Activated gamma-delta T cell treated with anti-CD3 and anti-CD28 coated beads, Interleukin-2, amount 50 U/mL, for 16 hours (primary cell): ENCODE results near the gene EEFSEC.

Experiments
- DNase-seq: peaks from one replicate; pipeline ENCODE4 v3.0.0-alpha.2; 2020; ENCODE audit warnings: low read depth

Gene EEFSEC

GRCh38 chr3:128448491-128448890 lies 295.2 kb downstream of the EEFSEC start:
- no peak for DNase-seq

GRCh38 chr3:128449111-128449638 lies 295.9 kb downstream of the EEFSEC start:
- DNase-seq, result no peak

DNA sequence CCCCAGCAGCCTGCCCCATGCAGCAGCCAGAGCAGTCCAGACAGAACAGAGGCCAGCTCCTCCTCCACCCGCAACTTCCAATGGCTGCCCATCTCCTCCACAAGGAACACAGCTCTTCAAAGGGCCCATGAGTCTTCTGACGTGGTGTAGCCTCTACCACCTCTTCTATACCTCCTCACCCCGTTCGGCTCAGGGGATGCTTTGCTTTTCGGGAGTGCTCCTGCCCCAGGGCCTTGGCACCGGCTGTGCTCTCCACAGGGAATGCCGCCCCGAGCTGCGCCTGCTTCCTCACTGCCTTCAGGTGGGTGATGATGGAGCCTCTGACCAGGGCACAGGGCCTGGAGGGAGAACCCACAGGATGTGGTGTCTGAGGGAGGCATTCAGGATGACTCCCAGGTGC lies 298.8 kb downstream of the EEFSEC start:
- DNase-seq, result no peak

- DNase-seq, result no peak
Observed at GRCh38 chr3:128452678-128453275, 299.5 kb downstream of the EEFSEC start.

DNA sequence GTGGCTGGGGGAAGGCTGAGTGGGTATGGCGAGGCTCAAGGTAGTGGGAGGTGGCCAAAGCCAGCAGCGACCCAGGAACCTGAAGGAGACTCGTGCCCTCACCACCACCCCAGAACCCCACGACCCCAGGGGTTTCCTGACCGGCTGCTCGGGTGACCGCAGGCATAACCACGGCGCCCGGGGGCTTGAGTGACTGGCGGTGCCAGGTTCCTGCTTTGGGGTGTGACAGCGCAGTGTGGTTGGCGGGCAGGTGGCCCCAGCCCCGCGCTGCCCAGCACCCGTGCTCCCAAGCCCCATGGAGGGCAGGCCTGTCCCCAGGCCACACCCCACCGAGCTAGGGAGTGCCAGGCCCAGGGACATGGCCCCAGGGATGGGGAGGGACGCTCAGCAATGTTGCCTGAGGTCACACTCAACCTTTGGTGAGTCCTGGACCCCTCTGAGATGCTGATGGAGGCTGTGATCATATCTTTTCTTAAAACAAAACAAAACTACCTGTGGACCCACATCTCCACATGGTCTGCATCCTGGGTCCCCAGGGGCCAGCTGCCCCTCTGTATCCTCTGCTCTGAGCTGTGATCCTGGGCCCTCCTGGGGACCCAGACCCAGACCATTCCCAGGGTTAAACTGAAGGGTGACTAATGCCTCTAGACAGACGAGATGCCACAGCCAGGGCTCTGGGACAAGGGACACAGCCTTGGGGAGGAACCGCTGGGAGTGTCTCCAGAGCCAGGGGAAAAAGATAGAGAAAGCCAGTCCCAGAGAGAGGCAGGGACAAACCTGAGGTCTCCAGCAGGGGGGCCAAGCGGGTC lies 300.4 kb downstream of the EEFSEC start:
- no peak for DNase-seq

DNA sequence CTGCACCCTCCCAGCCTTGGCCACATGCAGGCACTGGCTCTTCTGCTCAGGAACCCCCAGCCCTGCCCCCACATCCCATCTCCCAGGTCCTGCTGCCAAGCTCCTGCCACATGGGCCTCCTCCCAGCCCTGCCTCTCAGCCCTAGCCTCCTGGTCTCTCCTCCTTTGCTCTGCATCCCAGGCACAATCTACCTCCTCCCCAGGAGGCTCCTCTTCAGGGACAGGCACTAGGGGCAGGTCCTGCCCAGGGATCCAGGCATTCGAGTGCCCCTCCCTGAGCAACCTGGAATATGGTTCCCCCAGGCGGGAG lies 301.0 kb downstream of the EEFSEC start:
- no peak for DNase-seq

- no peak for DNase-seq
Observed at GRCh38 chr3:128455116-128455515, 301.8 kb downstream of the EEFSEC start.

DNA sequence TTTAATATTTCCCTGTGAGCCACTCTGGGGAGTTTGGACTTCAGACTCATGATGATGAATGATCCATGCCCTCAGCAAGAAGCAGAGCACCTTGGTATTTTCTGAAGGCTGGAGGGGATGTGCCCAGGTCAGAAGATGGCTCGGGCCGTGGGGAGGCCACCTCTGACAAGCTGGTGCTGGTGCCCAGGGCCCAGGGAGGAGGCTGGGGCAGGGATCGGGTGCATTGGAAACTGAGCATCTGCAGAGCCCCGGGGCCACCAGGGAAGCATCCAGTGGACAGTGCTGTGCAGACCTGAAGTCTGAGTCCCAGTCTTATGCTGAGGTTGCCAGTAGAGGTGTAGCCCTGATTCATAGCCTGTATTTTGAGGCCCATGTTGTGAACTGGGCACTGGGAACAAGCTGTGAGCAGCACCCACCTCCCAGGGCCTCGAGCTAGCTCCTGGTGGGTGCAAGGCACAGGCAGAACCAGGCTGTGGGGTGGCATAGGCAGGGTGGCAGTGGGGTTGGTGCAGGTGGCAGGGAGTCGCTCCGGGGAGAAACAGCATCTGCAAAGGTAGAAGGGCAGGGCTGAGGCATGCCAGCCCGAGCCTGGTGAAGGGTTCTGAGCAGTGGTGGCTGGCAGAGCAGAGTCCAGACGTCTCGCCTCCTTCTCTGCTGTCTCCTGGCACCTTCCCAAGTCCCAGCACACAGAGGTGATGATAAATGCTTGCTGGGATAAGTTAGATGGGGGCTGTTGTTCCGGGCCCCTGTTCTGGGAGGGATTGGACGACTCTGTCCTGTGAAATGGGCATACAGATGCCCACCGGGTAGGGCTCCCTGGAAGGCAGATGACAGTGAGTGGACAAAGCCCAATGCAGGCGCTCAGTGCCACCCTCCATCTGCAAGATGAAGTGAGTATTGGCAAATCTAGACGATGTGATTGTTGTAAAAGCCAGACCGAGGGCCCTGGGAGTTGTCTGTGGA lies 302.8 kb downstream of the EEFSEC start:
- DNase-seq, result no peak

DNA sequence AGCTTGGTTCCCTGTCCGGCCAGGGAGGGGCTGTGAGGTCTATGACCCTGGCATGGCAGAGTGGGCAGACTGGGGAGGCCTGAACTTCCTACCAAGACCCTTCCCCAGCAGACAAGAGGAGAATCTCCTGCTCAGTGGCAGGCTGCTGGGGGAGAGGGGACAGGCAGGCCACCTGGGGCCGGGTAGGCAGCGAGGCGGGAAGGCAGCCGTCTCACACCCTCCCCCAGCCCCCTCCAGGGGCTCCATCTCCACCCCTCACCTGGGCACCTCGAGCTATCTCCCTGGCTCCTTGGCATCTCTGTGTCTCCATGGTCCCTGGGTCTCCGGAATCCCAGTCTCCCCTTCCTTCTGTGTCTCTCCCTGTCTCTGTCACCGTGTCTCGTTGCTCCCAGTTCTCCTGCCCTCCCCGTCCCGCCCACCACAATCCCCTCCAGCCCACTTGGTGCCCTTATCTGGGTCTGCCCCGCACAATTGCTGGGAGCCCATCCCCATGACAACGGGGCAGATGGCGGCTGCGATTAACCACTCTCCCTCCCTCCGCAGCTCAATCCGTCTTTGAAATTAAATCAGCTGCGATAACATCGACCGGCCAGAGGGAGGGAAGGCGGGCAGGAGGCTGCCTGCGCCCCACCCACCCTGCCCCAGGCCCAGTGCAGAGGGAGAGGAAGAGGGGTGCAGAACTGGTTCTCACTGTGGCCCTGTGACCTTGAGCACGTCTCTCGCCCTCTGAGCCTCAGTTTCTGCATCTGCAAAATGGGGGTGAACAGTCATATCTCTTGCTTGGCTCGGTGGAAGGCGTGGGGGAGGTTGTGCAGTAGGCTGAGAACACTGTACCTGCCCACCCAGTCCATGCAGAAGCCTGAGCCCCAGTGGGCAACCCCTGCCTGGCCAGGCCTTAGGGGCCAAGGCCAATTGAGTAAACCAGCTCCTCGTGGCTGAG lies 303.8 kb downstream of the EEFSEC start:
- DNase-seq, result no peak

DNA sequence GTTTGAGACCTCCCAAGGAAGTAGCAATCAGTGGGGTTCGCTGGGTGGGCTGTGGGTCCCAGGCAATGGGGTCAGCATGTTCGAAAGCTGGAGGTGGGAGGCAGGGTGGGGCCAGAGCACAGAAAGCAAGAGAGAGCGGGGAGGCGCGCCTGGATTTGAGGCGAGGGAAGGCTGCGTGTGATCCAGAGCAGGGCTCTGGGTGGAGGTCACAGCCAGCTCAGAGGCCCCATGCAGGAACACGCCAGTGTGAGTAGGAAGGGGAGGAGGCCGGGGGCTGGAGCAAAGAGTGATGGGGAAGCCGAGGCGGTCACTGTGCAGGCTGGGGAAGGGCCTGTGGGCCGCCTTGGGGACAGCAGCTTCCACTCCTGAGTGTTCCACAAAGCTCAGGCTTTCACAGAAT lies 304.7 kb downstream of the EEFSEC start:
- DNase-seq, result no peak
